Transverse colon (tissue), 4 donors: ENCODE results near the gene ANO1. TPM values are rescaled to one million over a fixed set of nuclear protein-coding genes. Genes with fewer than 3 reads are reported as not detected.

Experiments used
- DNase-seq: peaks from one replicate; pipeline ENCODE4 v3.0.0-alpha.2; 2019
- H3K27ac ChIP-seq, 4 donors: fragments of 200-600 bp; sonication (generic); 2 replicates each; pipeline ENCODE4 v1.5.1; 2016 to 2018; ENCODE audit warnings: inconsistent platforms in 4 of 4
- H3K27me3 ChIP-seq: fragments of 200-600 bp; sonication (generic); 2 replicates; pipeline ENCODE4 v1.5.1; 2017; ENCODE audit warnings: inconsistent platforms
- H3K36me3 ChIP-seq, 4 donors: fragments of 200-600 bp; sonication (generic); 2 replicates each; pipeline ENCODE4 v1.5.1; 2017 to 2019; ENCODE audit warnings: inconsistent platforms in 4 of 4
- H3K4me1 ChIP-seq, 4 donors: fragments of 200-600 bp; sonication (generic); 2 replicates each; pipeline ENCODE4 v1.5.1; 2017 to 2020; ENCODE audit warnings: inconsistent platforms in 4 of 4
- H3K4me3 ChIP-seq, 4 donors: fragments of 200-600 bp; sonication (generic); 1 replicate in 1 of 4; 2 replicates in 3 of 4; pipeline versions ENCODE4 v1.5.1 to v1.6.1; 2017 to 2019; ENCODE audit warnings: inconsistent platforms in 4 of 4
- H3K9me3 ChIP-seq, 2 donors: fragments of 200-600 bp; sonication (generic); 2 replicates each; pipeline ENCODE4 v1.5.1; 2017 to 2019; ENCODE audit warnings: inconsistent platforms in 2 of 2
- CTCF ChIP-seq, 5 experiments: fragments of 200-600 bp in 3 of 5; fragments of 450-650 bp in 2 of 5; sonication (generic) in 3 of 5; IDR thresholded peaks; 1 replicate in 2 of 5; 2 replicates in 3 of 5; pipeline ENCODE4 v1.5.1; 2016 to 2017; ENCODE audit warnings: antibody characterized with exemption in 5 of 5, inconsistent platforms in 3 of 5, mild to moderate bottlenecking in 2 of 5, moderate library complexity in 1 of 5
- EP300 ChIP-seq: sonication (generic); formaldehyde crosslinking; IDR thresholded peaks from one replicate; pipeline ENCODE4 v1.6.1; 2017; ENCODE audit warnings: antibody characterized with exemption, low read depth
- POLR2A ChIP-seq: fragments of 450-650 bp; IDR thresholded peaks from one replicate; pipeline ENCODE4 v1.6.1; 2016; ENCODE audit warnings: antibody characterized with exemption, mild to moderate bottlenecking, moderate library complexity
- POLR2AphosphoS5 ChIP-seq, 3 donors: sonication (generic); formaldehyde crosslinking; IDR thresholded peaks; one replicate each; pipeline ENCODE4 v1.6.1; 2016; ENCODE audit warnings: antibody characterized with exemption in 3 of 3
- WGBS, 2 donors: methylation state at CpG; one replicate each; pipeline ENCODE4 v1.1.5; 2018; ENCODE audit warnings: low coverage in 1 of 2; 5-methylcytosine and 5-hydroxymethylcytosine counted together
- in situ Hi-C, 4 donors: fragments of 200-750 bp; cut with MboI; loops; one replicate each; pipeline versions ENCODE4 v1.15.0 to v1.15.1; 2017; ENCODE audit warnings: low sequenced_read_pairs in 3 of 4, low pct_ligation_motif_present in 1 of 4, low pct_unique_long_range_greater_than_20kb in 1 of 4
- intact Hi-C: fragments of 100-400 bp; cut with DNase I; formaldehyde crosslinking; loops from one replicate; pipeline ENCODE4 v1.15.1; 2023; ENCODE audit warnings: low total_unique reads
- total RNA-seq, 4 donors: library from RNA; depleted of rRNA; stranded (reverse); fragments of >200 nt; gene quantifications; one replicate each; pipeline ENCODE4 v1.1.0, GENCODE V29; 2016

ANO1 gene
- 10 to 100 TPM in 2 of 4 donors, 1 to 10 TPM in 2; 7.9 to 20.9 (median 11.3) TPM for total RNA-seq

GRCh38 chr11:70078095-70078780 is at the start of gene ANO1:
ANO1 (plus strand) TSS chr11:70078317; CDS start chr11:70078607, 290 bp downstream.
- H3K9me3 ChIP-seq = no peaks in the 10 kb centered on the region
- H3K4me3 ChIP-seq = peak within 1 kb of the TSS in 2 of 4 donors; percentile 23 to 32
- TF ChIP-seq CTCF (IDR thresholded peaks at IDR 0.05) (no peak), POLR2A (no peak), EP300 (no peak), POLR2AphosphoS5 (IDR thresholded peaks at IDR 0.05) (no peak)
- peak within 1 kb of the TSS in 1 of 4 donors; percentile 34 for H3K27ac ChIP-seq
- peaks cover 70% of the 10 kb centered on the region for H3K27me3 ChIP-seq
- intact Hi-C loops = no loop called here
- 0 to 5% methylated on average over 1 to 64 of the region's 87 CpGs for WGBS, 2 donors
- no peak for DNase-seq
- H3K36me3 ChIP-seq = no peaks in the 10 kb centered on the region
- in situ Hi-C loops = no loop called here
- H3K4me1 ChIP-seq = peaks cover 0 to 7% (median 3%) of the 10 kb centered on the region in 4 donors

- Histone ChIP-seq H3K27ac (no peak overlapping the region), H3K9me3 (no peaks in the 10 kb centered on the region), H3K4me1 (no peaks in the 10 kb centered on the region), H3K36me3 (no peaks in the 10 kb centered on the region), H3K4me3 (no peak overlapping the region), H3K27me3 (no peaks in the 10 kb centered on the region)
- no peak for TF ChIP-seq POLR2AphosphoS5 (IDR thresholded peaks at IDR 0.05)
- TF ChIP-seq EP300 = no peak
- TF ChIP-seq POLR2A = no peak
- TF ChIP-seq CTCF (IDR thresholded peaks at IDR 0.05) = no peak
- no peak for DNase-seq
- intact Hi-C loops = no loop called here
- 73 to 100% methylated on average over 1 to 14 of the region's 14 CpGs for WGBS, 2 donors
- in situ Hi-C loops = no loop called here
These were observed 48.8 kb upstream of the ANO1 start for GRCh38 chr11:70029115-70029860.

GRCh38 chr11:70029861-70030380 is 48.2 kb upstream of the ANO1 start:
- no peak overlapping the region for H3K27ac ChIP-seq
- WGBS, 2 donors = 75% methylated on average over 9 of the region's 9 CpGs; no CpG with 5 or more reads in 1 of the 2 donors
- TF ChIP-seq POLR2AphosphoS5 (IDR thresholded peaks at IDR 0.05) = no peak
- no peak for TF ChIP-seq POLR2A
- no peak for TF ChIP-seq EP300

GRCh38 chr11:70030412-70030811 is 47.7 kb upstream of the ANO1 start:
- H3K36me3 ChIP-seq = no peaks in the 10 kb centered on the region
- WGBS, 2 donors = 91 to 95% methylated on average over 4 to 7 of the region's 7 CpGs
- H3K4me3 ChIP-seq = no peak overlapping the region
- no peak for DNase-seq
- H3K27me3 ChIP-seq = no peaks in the 10 kb centered on the region
- H3K9me3 ChIP-seq = no peaks in the 10 kb centered on the region
- H3K27ac ChIP-seq = no peak overlapping the region
- intact Hi-C loops = no loop called here
- TF ChIP-seq POLR2AphosphoS5 (IDR thresholded peaks at IDR 0.05) = no peak
- TF ChIP-seq CTCF (IDR thresholded peaks at IDR 0.05) = no peak
- TF ChIP-seq POLR2A = no peak
- no peak for TF ChIP-seq EP300
- in situ Hi-C loops = no loop called here
- no peaks in the 10 kb centered on the region for H3K4me1 ChIP-seq

More at GRCh38 chr11:70029861-70030380, 48.2 kb upstream of the ANO1 start:
- Histone ChIP-seq H3K4me1 (no peaks in the 10 kb centered on the region), H3K4me3 (no peak overlapping the region), H3K9me3 (no peaks in the 10 kb centered on the region), H3K36me3 (no peaks in the 10 kb centered on the region), H3K27me3 (no peaks in the 10 kb centered on the region)
- no peak for DNase-seq
- in situ Hi-C loops (no loop called here), intact Hi-C loops (no loop called here)
